ENCODE results near the gene C16orf78.

C16orf78 gene

GRCh38 chr16:49398761-49399160 is 25.2 kb downstream of the C16orf78 start:
- no peak for DNase-seq

GRCh38 chr16:49399594-49400364 is 26.2 kb downstream of the C16orf78 start:
- no peak for DNase-seq

- DNase-seq: no peak
These were observed 27.0 kb downstream of the C16orf78 start for GRCh38 chr16:49400611-49401010.

GRCh38 chr16:49405123-49405522 is 31.5 kb downstream of the C16orf78 start:
- no peak for DNase-seq

GRCh38 chr16:49405530-49405929 is 31.9 kb downstream of the C16orf78 start:
- no peak for DNase-seq

- peak; percentile 71 for DNase-seq
These were observed 34.4 kb downstream of the C16orf78 start for GRCh38 chr16:49407873-49408550.

GRCh38 chr16:49409121-49409520 is 35.5 kb downstream of the C16orf78 start:
- no peak for DNase-seq

GRCh38 chr16:49410226-49410625 is 36.6 kb downstream of the C16orf78 start:
- no peak for DNase-seq

GRCh38 chr16:49411121-49411970 is 37.7 kb downstream of the C16orf78 start:
- no peak for DNase-seq

GRCh38 chr16:49414671-49415070 is 41.1 kb downstream of the C16orf78 start:
- DNase-seq: no peak

GRCh38 chr16:49415083-49415482 is 41.5 kb downstream of the C16orf78 start:
- DNase-seq: no peak

GRCh38 chr16:49416001-49416675 is 42.5 kb downstream of the C16orf78 start:
- DNase-seq: no peak

- no peak for DNase-seq
These were observed 43.8 kb downstream of the C16orf78 start for GRCh38 chr16:49417354-49417753.

- DNase-seq: no peak
These were observed 45.4 kb downstream of the C16orf78 start for GRCh38 chr16:49419006-49419405.

- DNase-seq: no peak
These were observed 46.3 kb downstream of the C16orf78 start for GRCh38 chr16:49419862-49420261.

- no peak for DNase-seq
These were observed 49.3 kb downstream of the C16orf78 start for GRCh38 chr16:49422896-49423295.

- no peak for DNase-seq
These were observed 51.4 kb downstream of the C16orf78 start for GRCh38 chr16:49424961-49425360.

- DNase-seq: no peak
These were observed 54.2 kb downstream of the C16orf78 start for GRCh38 chr16:49427771-49428170.

- DNase-seq: no peak
These were observed 55.2 kb downstream of the C16orf78 start for GRCh38 chr16:49428808-49429207.

- no peak for DNase-seq
These were observed 57.4 kb downstream of the C16orf78 start for GRCh38 chr16:49431040-49431439.

- no peak for DNase-seq
These were observed 58.1 kb downstream of the C16orf78 start for GRCh38 chr16:49431591-49432290.

GRCh38 chr16:49434733-49435132 is 61.1 kb downstream of the C16orf78 start:
- DNase-seq: no peak
